HUES48 (cell line): ENCODE measurements around the gene PDE4A.
"Not testable (repeated sequence)": the region's sequence is repeated elsewhere in the genome, so short reads cannot be mapped to it uniquely, and the experiment has no call there.

Experiments
- H3K27ac ChIP-seq: one replicate; pipeline ENCODE4 v1.7.0; 2013; ENCODE audit warnings: low read depth, low read length, inconsistent platforms
- H3K27me3 ChIP-seq: 2 replicates; pipeline ENCODE4 v1.6.1; 2013; ENCODE audit warnings: mild to moderate bottlenecking, low read length; ENCODE audit not compliant: control insufficient read depth, insufficient read depth
- H3K36me3 ChIP-seq: 2 replicates; pipeline ENCODE4 v1.6.1; 2013; ENCODE audit warnings: low read length; ENCODE audit not compliant: control insufficient read depth, insufficient read depth
- H3K4me1 ChIP-seq: 2 replicates; pipeline ENCODE4 v1.6.1; 2013; ENCODE audit warnings: mild to moderate bottlenecking, low read length; ENCODE audit not compliant: control insufficient read depth, insufficient read depth
- H3K4me3 ChIP-seq: 2 replicates; pipeline ENCODE4 v1.5.1; 2013; ENCODE audit warnings: mild to moderate bottlenecking, low read depth, low read length
- H3K9ac ChIP-seq: 2 replicates; pipeline ENCODE4 v1.6.1; 2013; ENCODE audit warnings: mild to moderate bottlenecking, low read depth, low read length, moderate library complexity
- H3K9me3 ChIP-seq: 2 replicates; pipeline ENCODE4 v1.6.1; 2013; ENCODE audit warnings: low read length; ENCODE audit not compliant: control insufficient read depth, insufficient read depth

Gene PDE4A

DNA sequence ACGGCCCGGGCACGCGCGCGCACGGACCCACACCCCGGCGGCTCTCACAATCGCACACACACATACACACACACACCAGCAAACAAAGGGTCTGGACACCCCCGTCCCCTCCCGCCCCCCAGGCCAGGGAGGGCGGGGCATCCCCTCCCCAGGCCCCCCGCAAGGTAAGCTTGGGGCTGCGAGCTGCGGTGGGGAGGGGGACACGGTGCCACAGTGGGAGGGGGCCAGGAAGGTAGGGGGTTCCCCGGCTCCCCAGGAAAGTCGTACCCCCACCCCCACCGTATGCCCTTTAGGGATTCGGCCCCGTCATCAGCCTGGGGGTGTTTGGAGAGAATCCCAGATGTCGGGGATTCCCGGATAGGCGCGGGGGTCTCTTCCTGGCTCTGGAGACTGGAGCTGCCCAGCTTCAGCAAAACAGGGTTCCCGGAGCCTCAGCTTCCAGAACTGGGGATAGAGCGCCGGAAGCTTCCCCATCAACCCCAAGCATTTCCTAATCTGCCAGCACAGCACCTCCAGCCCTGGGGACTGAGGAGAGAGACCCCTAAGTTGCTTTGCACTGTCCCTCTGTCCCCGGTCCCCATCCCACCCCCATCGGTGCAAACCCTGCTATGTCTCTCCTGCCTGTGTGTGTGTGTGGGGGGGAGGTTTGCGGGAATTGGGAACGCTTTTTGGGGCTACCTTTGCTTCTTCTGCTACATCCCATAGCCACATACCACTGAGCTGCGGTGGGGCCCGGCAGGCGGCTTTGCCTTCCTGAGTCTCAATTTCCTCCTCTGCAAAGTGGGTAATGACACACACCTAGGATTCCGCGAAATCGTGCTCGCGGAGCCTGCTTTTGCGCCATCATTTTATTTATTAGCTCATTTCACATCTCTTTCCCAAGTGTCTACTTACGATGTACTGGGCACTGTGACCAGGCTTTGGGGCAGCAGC lies 15.2 kb upstream of the PDE4A start:
- Histone ChIP-seq H3K27ac (no peak overlapping the region), H3K9me3 (no peaks in the 10 kb centered on the region), H3K36me3 (peaks cover 6% of the 10 kb centered on the region), H3K4me1 (no peaks in the 10 kb centered on the region), H3K4me3 (peak overlapping the region; percentile 99), H3K27me3 (peaks cover 29% of the 10 kb centered on the region), H3K9ac (no peak overlapping the region)

DNA sequence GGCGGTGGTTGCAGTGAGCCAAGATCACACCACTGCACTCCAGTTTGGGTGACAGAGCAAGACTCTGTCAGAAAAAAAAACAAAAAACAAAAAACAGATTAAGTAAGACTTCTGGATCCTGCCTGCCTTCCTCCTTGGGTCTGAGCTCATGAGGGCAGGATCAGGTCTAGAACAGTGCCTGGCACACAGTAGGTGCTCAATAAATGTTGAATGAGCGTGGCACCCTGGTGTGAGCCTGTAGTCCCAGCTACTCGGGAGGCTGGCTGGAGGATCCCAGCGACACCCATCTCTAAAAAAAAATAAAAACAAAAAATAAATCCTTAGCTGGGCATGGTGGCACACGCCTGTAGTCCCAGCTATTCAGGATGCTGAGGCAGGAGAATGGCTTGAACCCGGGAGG lies 14.1 kb upstream of the PDE4A start:
- Histone ChIP-seq H3K27ac (no peak overlapping the region), H3K4me1 (no peaks in the 10 kb centered on the region), H3K9ac (no peak overlapping the region)

DNA sequence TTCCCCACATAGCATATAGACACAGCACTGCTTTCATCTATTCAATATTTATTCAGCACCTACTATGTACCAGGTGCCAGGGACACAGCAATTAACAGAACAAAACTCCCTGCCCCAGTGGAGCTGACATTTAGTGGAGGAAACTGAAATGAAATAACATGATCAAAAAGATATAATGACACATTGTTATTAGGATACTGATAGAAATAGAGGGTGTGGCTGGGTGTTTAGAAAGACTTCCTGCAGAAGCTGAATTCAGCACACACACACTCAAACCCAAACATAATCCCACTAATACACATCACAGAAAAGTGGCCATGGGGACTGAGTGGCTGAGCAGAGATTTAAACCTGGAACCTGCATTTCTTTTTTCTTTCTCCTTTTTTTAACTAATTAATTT lies 13.2 kb upstream of the PDE4A start:
- Histone ChIP-seq H3K36me3 (no peaks in the 10 kb centered on the region), H3K9me3 (no peaks in the 10 kb centered on the region), H3K4me3 (no peak overlapping the region), H3K27me3 (peaks cover 29% of the 10 kb centered on the region), H3K4me1 (no peaks in the 10 kb centered on the region), H3K27ac (no peak overlapping the region), H3K9ac (no peak overlapping the region)

More for the DNA sequence above, 14.1 kb upstream of the PDE4A start:
- Histone ChIP-seq H3K9me3 (no peaks in the 10 kb centered on the region), H3K4me3 (no peak overlapping the region), H3K27me3 (peaks cover 29% of the 10 kb centered on the region), H3K36me3 (no peaks in the 10 kb centered on the region)

DNA sequence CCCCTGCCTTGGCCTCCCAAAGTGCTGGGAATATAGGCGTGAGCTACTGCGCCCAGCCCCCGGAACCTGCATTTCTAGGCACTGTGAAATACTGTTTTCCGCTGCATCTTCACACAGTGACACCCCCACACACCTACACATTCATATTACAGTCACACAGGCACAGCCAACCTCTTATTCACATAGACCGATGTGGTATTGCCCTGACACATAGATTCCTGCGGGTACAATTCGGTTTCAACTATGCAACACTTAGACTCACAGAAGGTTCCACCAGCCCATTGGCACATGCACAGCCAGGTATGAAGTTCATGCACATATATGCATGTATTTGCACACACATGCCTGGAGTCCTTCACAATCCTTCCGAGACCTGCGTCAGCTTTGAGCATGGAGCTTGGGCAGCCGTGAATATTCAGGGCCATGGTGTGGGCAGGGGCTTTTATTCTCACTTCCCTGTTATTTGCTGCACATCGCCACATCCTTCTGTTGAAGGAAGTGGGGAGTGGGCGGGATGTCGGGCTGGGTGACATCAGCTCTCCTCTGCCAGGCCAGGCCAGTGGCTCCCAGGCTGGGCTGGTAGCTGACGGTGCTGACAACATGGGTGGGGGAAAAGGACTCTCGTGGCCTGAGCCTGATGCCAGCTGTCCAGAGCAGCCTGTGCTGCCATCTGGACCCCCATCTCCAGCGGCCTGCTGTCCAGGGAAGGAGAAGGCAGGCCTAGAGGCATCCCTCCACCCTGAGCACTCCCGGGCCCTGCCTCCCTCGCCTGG lies 11.6 kb upstream of the PDE4A start:
- no peak overlapping the region for H3K27ac ChIP-seq
- H3K9ac ChIP-seq: no peak overlapping the region
- no peaks in the 10 kb centered on the region for H3K4me1 ChIP-seq
- H3K36me3 ChIP-seq: no peaks in the 10 kb centered on the region
- H3K9me3 ChIP-seq: no peaks in the 10 kb centered on the region
- no peak overlapping the region for H3K4me3 ChIP-seq
- H3K27me3 ChIP-seq: peaks cover 29% of the 10 kb centered on the region

DNA sequence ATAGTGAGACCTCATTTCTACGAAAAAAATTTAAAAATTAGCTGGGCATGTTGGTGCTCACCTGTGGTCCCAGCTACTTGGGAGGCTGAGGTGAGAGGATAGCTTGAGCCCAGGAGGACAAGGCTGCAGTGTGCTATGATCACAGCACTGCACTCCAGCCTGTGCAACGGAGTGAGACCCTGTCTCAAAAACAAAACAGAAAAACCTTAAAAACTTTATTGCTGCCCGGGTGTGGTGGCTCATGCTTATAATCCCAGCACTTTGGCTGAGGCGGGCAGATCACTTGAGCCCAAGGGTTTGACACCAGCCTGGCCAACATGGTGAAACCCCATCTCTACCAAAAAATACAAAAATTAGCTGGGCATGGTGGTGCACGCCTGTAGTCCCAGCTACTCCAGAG lies 9.1 kb upstream of the PDE4A start:
- H3K9me3 ChIP-seq, H3K27ac ChIP-seq, H3K4me3 ChIP-seq, H3K4me1 ChIP-seq, H3K36me3 ChIP-seq, H3K9ac ChIP-seq: not testable (repeated sequence)
- peaks cover 25% of the 10 kb centered on the region for H3K27me3 ChIP-seq

DNA sequence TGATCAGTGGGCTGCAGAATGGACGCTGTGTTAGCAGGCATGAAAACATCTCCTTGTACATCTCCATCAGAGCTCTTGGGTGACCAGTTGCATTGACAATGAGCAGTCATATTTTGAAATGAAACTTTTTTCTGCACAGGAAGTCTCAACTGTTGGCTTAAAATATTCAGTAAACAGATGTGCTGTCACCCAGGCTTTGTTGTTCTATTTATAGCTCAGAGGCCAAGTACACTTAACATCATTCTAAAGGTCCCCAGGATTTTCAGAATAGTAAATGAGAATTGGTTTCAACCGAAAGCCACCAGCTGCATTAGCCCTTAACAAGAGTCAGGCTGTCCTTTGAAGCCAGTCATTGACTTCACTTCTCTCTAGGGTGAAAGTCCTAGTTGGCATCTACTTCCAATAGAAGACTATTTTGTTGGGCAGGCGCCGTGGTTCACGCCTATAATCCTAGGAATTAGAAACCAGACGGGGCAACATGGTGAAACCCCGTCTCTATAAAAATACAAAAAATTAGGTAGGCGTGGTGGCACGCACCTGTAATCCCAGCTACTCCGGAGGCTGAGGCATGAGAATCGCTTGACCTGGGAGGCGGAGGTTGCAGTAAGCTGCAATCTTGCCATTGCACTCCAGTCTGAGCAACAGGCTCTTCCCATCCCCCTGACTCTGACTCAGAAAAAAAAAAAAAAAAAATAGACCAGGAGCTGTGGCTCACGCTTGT lies 7.9 kb upstream of the PDE4A start:
- Histone ChIP-seq H3K9ac (no peak overlapping the region), H3K27ac (no peak overlapping the region), H3K36me3 (no peaks in the 10 kb centered on the region), H3K27me3 (peaks cover 22% of the 10 kb centered on the region), H3K4me3 (no peak overlapping the region), H3K9me3 (0 out of 2 replicates have a peak, but pooled peaks cover 3% of the 10 kb centered on the region), H3K4me1 (no peaks in the 10 kb centered on the region; the same call in 1 of the 2 replicates)

DNA sequence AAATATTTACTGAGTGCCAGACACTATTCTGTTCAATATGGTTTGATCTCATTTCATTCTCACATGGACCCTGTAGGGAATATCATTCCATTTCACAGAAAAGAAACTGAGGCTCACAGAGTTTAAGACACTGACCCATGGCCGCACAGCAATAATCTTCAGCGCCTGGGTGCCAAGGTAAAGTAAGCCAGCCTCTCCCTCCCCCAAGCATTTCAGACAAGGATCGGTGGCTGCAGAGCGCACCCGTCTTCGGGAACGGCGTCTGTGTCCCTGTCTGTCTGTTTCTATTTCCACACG lies 4.3 kb upstream of the PDE4A start:
- Histone ChIP-seq H3K36me3 (no peaks in the 10 kb centered on the region), H3K9me3 (0 out of 2 replicates have a peak, but pooled peaks cover 3% of the 10 kb centered on the region), H3K4me1 (peaks cover 19% of the 10 kb centered on the region), H3K27ac (no peak overlapping the region), H3K4me3 (peak overlapping the region; percentile 67), H3K9ac (no peak overlapping the region), H3K27me3 (peaks cover 55% of the 10 kb centered on the region)

DNA sequence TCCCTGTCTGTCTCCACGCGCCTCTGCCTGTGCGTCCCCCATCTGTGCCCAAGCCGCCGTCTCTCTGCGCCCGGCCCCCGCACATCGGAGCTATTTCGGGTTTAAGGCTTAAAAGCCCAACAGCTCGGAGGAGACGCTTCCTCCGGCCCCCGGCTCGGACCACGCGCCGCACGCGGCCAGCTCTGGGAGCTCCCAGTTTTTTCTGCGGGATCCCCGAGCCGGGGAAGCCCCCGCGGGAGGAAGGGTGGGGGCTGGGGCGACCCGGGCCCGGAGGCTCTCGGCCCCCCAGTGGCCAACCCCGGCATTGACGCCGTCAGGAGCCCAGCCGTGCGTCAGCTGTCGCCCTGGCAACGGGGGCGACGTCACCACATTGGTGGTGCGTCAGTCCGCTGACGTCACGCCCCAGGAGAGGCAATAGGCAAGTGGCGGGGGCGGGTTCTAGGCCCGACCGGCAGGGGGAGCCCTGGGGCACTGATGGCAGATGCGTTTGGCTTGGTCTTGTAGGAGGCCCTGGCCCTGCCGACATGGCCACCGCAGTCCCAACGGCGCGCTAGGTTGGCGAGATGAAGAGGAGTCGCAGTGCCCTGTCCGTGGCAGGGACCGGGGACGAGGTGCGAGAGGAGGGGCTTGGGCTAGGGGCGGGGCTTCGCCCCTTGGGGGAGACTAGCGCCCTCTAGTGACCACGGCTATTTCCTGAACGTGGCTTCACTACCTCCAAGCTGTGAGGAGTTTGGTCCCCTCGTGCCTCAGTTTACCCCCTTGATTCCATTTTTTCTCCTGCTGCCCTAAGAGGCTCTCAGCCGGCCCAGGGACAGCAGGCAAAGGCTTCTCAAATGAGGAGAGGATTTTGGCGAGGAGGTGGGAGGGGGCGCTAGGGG lies 3.7 kb upstream of the PDE4A start:
- no peak overlapping the region for H3K9ac ChIP-seq

DNA sequence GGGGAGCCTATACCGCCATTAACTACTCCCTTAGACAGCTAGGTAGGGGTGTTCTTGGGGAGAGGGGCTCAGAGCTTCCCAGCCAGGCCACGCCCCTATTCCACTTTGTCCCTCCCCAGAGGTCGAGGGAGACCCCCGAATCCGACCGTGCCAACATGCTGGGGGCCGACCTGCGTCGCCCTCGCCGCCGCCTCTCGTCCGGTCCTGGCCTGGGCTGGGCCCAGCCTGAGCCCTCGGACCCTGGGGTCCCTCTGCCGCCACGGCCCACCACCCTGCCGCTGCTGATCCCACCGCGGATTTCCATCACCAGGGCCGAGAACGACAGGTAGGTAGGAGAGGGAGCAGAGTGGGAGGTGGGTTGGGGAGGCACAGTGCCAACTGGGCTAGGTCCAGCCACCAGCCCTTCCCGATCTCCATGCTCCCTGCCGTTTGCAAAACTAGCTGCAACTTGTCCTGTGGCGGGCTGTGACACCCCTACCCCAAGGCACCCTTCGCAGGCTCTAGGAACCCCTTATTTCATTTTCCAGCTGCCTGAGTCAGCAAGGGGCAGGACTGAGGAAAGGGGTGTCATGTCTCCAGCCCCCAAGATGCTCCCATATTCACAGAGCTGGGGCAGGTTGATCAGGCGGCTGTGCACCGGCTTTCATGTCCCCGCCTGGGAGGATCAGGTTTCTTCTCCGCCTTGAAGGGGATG lies 2.6 kb upstream of the PDE4A start:
- Histone ChIP-seq H3K9ac (no peak overlapping the region), H3K27me3 (peaks cover 72% of the 10 kb centered on the region), H3K27ac (peak overlapping the region; percentile 45), H3K4me1 (peaks cover 19% of the 10 kb centered on the region), H3K36me3 (no peaks in the 10 kb centered on the region), H3K4me3 (peak overlapping the region; percentile 19; the same call in 1 of the 2 replicates), H3K9me3 (0 out of 2 replicates have a peak, but pooled peaks cover 3% of the 10 kb centered on the region)

More for the DNA sequence above, 3.7 kb upstream of the PDE4A start:
- H3K27ac ChIP-seq: no peak overlapping the region
- H3K36me3 ChIP-seq: no peaks in the 10 kb centered on the region
- H3K4me1 ChIP-seq: peaks cover 19% of the 10 kb centered on the region
- H3K9me3 ChIP-seq: 0 out of 2 replicates have a peak, but pooled peaks cover 3% of the 10 kb centered on the region
- H3K4me3 ChIP-seq: peak overlapping the region; percentile 67
- peaks cover 61% of the 10 kb centered on the region for H3K27me3 ChIP-seq

DNA sequence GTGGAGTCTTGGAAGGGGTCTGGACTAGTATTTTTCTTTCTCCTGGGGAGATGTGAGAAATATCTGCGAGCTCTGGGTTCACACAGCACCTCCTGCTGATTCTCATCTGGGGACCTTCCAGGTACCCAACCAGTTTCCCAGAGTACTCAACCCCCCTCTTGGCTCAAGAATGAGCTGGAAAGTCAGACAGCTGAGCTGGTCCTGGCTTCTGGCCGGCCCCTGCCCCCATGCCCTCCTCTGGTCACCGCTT lies 2.2 kb upstream of the PDE4A start:
- H3K9me3 ChIP-seq: 0 out of 2 replicates have a peak, but pooled peaks cover 3% of the 10 kb centered on the region
- peaks cover 19% of the 10 kb centered on the region for H3K4me1 ChIP-seq
- H3K36me3 ChIP-seq: no peaks in the 10 kb centered on the region
- H3K9ac ChIP-seq: no peak overlapping the region
- peak overlapping the region; percentile 31; the same call in 1 of the 2 replicates for H3K4me3 ChIP-seq
- peak overlapping the region; percentile 45 for H3K27ac ChIP-seq
- peaks cover 76% of the 10 kb centered on the region for H3K27me3 ChIP-seq
